Stimulated activated CD8-positive, alpha-beta memory T cell treated with anti-CD3 and anti-CD28 coated beads, Interleukin-15, amount 100 ng/mL, for 48 hours (primary cell): ENCODE data around the gene CDK5.
"Not testable (repeated sequence)": the region's sequence is repeated elsewhere in the genome, so short reads cannot be mapped to it uniquely, and the experiment has no call there.

Experiments used
- DNase-seq, 2 donors: peaks; one replicate each; pipeline ENCODE4 v3.0.0-alpha.2; 2020; ENCODE audit warnings: low read depth in 2 of 2

The CDK5 gene

GRCh38 chr7:151016505-151016904 lies 41.2 kb downstream of the CDK5 start:
- DNase-seq, result no peak

GRCh38 chr7:151015967-151016366 lies 41.7 kb downstream of the CDK5 start:
- no peak for DNase-seq

DNA sequence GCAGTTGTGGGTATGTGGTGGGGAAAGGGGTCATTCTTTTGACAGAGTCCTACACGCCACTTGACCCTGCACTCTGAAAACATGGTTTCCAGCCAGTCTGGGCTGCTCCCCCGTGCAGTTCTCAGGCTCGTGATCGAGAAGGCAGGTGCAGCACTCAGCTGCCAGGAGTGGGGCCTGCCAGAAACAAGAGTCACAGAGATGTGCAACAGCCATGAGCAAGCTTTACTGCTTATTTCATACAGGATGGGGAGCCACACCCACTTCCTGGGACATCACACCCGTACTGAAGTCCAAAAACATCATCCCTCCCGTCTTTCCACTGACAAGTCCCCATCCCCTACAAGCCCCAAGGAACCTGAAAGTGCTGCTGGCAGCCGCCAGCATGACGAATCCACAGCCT lies 42.7 kb downstream of the CDK5 start:
- no peak for DNase-seq

GRCh38 chr7:151013733-151014497 lies 43.8 kb downstream of the CDK5 start:
- peak; percentile 75 to 84 for DNase-seq

DNA sequence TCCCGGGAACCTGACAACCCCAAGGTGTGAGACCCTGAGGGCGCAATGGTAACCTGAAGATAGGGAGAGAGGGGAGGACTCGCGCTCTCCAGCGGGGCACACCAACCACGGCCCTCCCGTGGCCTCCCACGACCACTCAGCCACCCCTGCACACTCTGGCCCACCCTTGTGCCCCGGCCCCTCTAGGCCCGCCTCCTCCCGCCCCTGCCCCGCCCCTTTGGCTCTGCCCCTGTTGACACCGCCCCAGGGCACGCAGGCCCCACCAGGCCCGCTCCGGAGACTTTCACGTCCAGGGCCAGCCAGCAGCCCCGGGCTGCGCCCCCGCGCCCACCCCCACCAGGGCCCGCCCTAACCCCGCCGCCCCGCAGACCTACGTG lies 44.4 kb downstream of the CDK5 start:
- no peak for DNase-seq

GRCh38 chr7:151012911-151013347 lies 44.8 kb downstream of the CDK5 start:
- DNase-seq, result no peak

DNA sequence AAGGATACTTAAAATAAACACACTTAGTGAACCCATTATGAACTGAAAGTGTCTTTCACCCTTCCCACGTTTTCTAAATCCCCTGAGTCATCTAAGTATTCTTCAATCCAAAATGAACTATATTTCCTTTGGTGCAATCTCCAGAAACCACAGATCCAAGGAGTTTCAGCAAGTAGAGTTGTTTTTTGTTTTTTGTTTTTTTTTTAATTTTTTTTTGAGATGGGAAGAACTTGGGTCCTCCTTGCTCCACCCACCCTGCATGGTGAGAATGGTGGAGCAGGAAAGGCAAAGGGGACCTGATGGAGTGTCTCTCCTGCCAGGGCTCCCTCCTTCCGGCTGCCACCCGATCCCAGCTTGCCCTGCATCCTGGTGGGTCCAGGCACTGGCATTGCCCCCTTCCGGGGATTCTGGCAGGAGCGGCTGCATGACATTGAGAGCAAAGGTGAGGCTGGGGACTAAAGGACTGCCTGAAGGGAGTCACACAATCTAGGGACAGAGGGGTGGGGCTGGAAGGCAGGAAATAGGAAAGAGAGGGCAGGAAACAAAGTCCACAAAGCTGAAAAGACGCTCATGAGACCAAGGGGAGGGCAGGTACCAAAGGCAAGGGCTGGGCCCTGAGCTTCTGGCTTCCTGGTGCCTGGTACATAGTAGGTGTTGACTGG lies 45.5 kb downstream of the CDK5 start:
- no peak for DNase-seq

DNA sequence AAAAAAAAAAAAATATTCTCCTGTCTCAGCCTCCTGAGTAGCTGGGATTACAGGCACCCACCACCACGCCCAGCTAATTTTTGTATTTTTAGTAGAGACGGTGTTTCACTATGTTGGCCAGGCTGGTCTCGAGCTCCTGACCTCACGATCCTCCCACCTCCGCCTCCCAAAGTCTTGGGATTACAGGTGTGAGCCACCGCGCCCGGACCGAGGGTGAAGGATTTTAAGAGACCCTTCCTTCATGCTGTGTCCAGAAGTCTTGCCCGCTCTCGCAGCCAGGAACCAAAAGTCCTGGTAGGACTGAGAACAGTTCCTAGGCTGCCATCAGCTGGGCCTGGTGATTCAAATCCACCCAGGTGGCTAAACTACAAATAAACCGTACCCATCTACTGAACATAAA lies 46.1 kb downstream of the CDK5 start:
- not testable (repeated sequence) for DNase-seq

DNA sequence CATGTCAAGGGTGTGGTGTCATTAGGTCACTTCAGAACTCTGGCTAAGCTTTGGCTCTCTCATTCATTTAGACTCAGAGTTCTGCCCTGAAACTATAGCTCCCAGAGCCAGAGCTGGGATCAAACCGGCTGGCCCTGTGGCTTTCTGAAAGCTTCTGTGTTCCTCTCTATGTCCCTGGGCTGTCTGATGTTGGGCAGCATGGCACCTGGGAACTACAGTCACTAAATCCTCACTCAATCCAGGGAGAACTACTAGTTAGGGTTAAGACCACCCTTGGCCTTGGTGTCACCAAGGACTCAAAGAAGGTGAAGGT lies 46.6 kb downstream of the CDK5 start:
- DNase-seq, result no peak

DNA sequence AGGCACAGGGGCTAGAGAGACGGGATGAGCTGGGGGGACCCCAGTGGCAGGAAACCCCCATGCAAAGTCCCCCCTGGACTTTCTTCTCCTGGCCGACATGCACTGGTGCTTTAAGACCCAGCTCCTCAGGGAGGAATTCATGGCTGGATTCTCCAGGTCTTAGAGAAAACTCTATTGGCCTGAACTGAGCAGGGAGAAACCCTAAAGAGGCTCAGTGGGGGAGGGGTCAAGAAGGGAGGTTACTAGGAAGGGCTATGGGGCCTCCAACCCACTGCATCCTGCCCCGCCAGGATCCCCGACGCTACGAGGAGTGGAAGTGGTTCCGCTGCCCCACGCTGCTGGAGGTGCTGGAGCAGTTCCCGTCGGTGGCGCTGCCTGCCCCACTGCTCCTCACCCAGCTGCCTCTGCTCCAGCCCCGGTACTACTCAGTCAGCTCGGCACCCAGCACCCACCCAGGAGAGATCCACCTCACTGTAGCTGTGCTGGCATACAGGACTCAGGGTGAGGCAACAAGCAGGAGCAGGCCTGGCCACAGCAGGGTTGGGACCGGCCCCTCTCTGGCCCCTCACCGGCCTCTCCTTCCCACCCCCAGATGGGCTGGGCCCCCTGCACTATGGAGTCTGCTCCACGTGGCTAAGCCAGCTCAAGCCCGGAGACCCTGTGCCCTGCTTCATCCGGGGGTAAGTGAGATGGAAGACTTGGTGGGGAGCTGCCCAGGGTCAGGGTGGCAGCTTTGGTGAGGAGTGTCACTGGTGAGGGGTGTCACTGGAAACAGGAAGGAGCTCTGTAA lies 47.2 kb downstream of the CDK5 start:
- DNase-seq, result no peak

DNA sequence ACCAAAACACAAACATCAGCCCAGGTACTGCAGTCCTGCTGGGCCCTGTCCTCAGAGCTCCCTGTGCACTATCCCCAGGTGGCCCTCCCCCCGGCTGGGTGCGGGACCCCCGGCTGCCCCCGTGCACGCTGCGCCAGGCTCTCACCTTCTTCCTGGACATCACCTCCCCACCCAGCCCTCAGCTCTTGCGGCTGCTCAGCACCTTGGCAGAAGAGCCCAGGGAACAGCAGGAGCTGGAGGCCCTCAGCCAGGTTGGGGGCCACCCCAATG lies 47.7 kb downstream of the CDK5 start:
- DNase-seq, result no peak

DNA sequence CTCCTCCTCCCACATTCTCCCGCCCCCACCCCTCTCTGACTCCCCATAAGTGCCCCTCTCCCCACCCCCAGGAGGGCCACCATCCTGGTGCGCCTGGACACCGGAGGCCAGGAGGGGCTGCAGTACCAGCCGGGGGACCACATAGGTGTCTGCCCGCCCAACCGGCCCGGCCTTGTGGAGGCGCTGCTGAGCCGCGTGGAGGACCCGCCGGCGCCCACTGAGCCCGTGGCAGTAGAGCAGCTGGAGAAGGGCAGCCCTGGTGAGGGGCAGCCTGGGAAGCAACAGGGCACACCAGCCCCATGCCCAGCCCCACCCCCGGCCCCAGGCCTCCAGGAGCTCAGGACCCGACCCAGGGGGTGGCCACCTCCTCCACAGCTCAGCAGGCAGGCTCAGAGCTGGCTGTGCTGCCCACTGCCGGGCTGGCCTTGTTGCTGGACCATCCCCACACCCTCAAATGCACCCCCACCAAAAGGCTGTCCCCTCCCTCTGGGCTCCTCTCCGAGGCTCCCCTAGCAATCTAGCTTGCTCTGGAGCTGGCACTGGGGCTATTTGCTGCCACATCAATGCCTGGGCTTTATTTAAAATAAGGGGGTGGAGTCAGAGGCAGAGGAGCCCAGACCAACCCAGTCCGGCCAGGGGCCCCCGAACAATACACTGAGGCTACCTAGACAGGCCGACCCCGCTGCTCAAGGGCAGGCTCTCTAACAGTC lies 48.2 kb downstream of the CDK5 start:
- DNase-seq, result no peak

DNA sequence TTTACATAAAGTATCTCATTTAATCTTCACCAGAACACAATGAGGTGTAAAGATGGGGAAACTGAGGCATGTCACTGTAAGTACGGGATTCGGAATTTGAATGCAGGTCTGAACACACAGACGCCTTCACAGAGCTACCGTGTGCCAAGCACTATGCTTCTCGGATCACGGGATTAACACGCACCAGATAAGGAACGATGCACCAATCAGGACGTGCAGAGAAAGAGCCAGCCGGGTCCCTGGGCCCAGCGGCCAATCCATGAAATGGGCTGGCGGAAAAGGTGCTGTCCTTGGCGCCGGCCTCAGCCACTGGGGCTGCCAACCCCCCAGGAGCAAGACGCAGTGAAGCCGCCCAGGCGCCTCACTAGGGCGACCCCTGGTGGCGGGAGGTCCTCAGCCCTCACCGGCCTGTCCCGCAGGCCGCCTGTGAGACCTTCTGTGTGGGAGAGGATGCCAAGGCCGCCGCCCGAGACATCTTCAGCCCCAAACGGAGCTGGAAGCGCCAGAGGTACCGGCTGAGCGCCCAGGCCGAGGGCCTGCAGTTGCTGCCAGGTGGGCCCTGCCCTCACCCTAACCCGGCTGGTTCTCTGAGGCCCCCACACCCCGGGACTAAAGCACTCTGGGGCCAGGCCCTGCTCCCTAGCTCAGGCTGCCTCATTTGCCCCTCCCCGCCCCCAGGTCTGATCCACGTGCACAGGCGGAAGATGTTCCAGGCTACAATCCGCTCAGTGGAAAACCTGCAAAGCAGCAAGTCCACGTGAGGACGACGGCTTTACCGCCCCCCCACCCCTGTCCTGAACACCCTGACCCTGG lies 49.0 kb downstream of the CDK5 start:
- DNase-seq, result peak; percentile 76 to 79

- no peak for DNase-seq
These were observed 49.6 kb downstream of the CDK5 start for GRCh38 chr7:151008143-151008510.

DNA sequence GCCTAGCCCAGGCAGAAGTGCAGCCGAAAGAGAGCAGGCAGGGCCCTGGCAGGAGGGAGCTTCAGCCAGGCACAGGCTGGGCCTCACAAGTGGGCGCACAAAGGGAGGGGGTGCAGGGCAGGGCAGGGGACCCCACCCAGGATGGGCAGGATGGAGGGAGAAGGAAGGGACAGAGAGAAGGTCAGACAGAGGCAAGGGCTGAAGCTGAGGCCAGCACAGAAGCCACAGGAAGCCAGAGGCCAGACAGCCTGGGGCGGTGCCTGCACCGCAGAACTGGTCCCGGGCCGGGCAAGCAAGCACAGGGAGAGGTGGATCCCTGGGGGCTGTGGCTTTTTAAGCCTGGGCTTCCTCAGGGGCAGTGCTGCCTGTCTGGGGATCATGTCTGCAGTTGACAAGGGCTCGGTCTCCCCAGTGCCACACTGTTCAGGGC lies 50.2 kb downstream of the CDK5 start:
- no peak for DNase-seq

GRCh38 chr7:151006590-151007300 lies 51.0 kb downstream of the CDK5 start:
- no peak for DNase-seq

- DNase-seq, result no peak
These were observed 52.1 kb downstream of the CDK5 start for GRCh38 chr7:151005566-151005965.
